Renal cortex interstitium (tissue), 15 donors: Measurements from ENCODE around the gene TPRG1L. TPM values are rescaled to one million over a fixed set of nuclear protein-coding genes. Genes with fewer than 3 reads are reported as not detected.
"Not testable (repeated sequence)": the region's sequence is repeated elsewhere in the genome, so short reads cannot be mapped to it uniquely, and the experiment has no call there.

ENCODE experiments used
- DNase-seq, 11 donors: peaks; one replicate each; pipeline ENCODE4 v3.0.0-alpha.2; 2013; ENCODE audit warnings: low read depth in 9 of 11, low spot score in 4 of 11; ENCODE audit errors: extremely low read depth in 1 of 11
- long read RNA-seq, 16 experiments: transcript quantifications; one replicate each; lab custom pipeline, GENCODE V29; 2026
- polyA plus RNA-seq, 3 donors: library from polyadenylated mRNA; unstranded; fragments of 120-200 nt; gene quantifications; one replicate each; pipeline ENCODE4 v1.2.1, GENCODE V29; 2013; ENCODE audit not compliant: insufficient read length in 3 of 3

The TPRG1L gene
- polyA plus RNA-seq: 10 to 100 TPM; 42.9 to 44.1 (median 43.2) TPM
- long read RNA-seq, donor 1, transcript TPRG1L-202 (5 exons, 2,414 nt): major isoform, 16 of 16 reads
- long read RNA-seq, donor 1, partial matches to known transcripts: 0 of 16 reads
- long read RNA-seq, donor 1, other reads (novel, unspliced or antisense): 0 of 16 reads
- long read RNA-seq, donor 2, transcript TPRG1L-202 (5 exons, 2,414 nt): major isoform, 19 of 30 reads
- long read RNA-seq, donor 2, partial matches to known transcripts: 11 of 30 reads
- long read RNA-seq, donor 2, other reads (novel, unspliced or antisense): 0 of 30 reads
- long read RNA-seq, donor 3, transcript TPRG1L-202 (5 exons, 2,414 nt): major isoform, 37 of 37 reads
- long read RNA-seq, donor 3, partial matches to known transcripts: 0 of 37 reads
- long read RNA-seq, donor 3, other reads (novel, unspliced or antisense): 0 of 37 reads
- long read RNA-seq, donor 4, transcript TPRG1L-202 (5 exons, 2,414 nt): major isoform, 22 of 22 reads
- long read RNA-seq, donor 4, partial matches to known transcripts: 0 of 22 reads
- long read RNA-seq, donor 4, other reads (novel, unspliced or antisense): 0 of 22 reads
- long read RNA-seq, donor 5: 0 reads
- long read RNA-seq, donor 6, transcript TPRG1L-202 (5 exons, 2,414 nt): major isoform, 21 of 61 reads
- long read RNA-seq, donor 6, partial matches to known transcripts: 40 of 61 reads
- long read RNA-seq, donor 6, other reads (novel, unspliced or antisense): 0 of 61 reads
- long read RNA-seq, donor 7, transcript TPRG1L-202 (5 exons, 2,414 nt): major isoform, 19 of 19 reads
- long read RNA-seq, donor 7, partial matches to known transcripts: 0 of 19 reads
- long read RNA-seq, donor 7, other reads (novel, unspliced or antisense): 0 of 19 reads
- long read RNA-seq, donor 8, transcript TPRG1L-202 (5 exons, 2,414 nt): major isoform, 37 of 37 reads
- long read RNA-seq, donor 8, partial matches to known transcripts: 0 of 37 reads
- long read RNA-seq, donor 8, other reads (novel, unspliced or antisense): 0 of 37 reads
- long read RNA-seq, donor 9, transcript TPRG1L-202 (5 exons, 2,414 nt): major isoform, 27 of 27 reads
- long read RNA-seq, donor 9, partial matches to known transcripts: 0 of 27 reads
- long read RNA-seq, donor 9, other reads (novel, unspliced or antisense): 0 of 27 reads
- long read RNA-seq, donor 10, transcript TPRG1L-202 (5 exons, 2,414 nt): major isoform, 19 of 19 reads
- long read RNA-seq, donor 10, partial matches to known transcripts: 0 of 19 reads
- long read RNA-seq, donor 10, other reads (novel, unspliced or antisense): 0 of 19 reads
- long read RNA-seq, donor 11, transcript TPRG1L-202 (5 exons, 2,414 nt): major isoform, 22 of 22 reads
- long read RNA-seq, donor 11, partial matches to known transcripts: 0 of 22 reads
- long read RNA-seq, donor 11, other reads (novel, unspliced or antisense): 0 of 22 reads
- long read RNA-seq, donor 12, transcript TPRG1L-202 (5 exons, 2,414 nt): major isoform, 7 of 7 reads
- long read RNA-seq, donor 12, partial matches to known transcripts: 0 of 7 reads
- long read RNA-seq, donor 12, other reads (novel, unspliced or antisense): 0 of 7 reads
- long read RNA-seq, donor 13, transcript TPRG1L-202 (5 exons, 2,414 nt): major isoform, 30 of 30 reads
- long read RNA-seq, donor 13, partial matches to known transcripts: 0 of 30 reads
- long read RNA-seq, donor 13, other reads (novel, unspliced or antisense): 0 of 30 reads
- long read RNA-seq, donor 14, transcript TPRG1L-202 (5 exons, 2,414 nt): major isoform, 26 of 26 reads
- long read RNA-seq, donor 14, partial matches to known transcripts: 0 of 26 reads
- long read RNA-seq, donor 14, other reads (novel, unspliced or antisense): 0 of 26 reads
- long read RNA-seq, donor 15, transcript TPRG1L-202 (5 exons, 2,414 nt): major isoform, 9 of 14 reads
- long read RNA-seq, donor 15, partial matches to known transcripts: 5 of 14 reads
- long read RNA-seq, donor 15, other reads (novel, unspliced or antisense): 0 of 14 reads
- long read RNA-seq, donor 16, transcript TPRG1L-202 (5 exons, 2,414 nt): major isoform, 49 of 50 reads
- long read RNA-seq, donor 16, partial matches to known transcripts: 0 of 50 reads
- long read RNA-seq, donor 16, other reads (novel, unspliced or antisense): 0 of 50 reads

GRCh38 chr1:3624200-3625136, at the start of gene TPRG1L:
TSS of gene TPRG1L (plus strand) at chr1:3625015. CDS start at chr1:3625073, 58 bp downstream.
- DNase-seq: peak; percentile 90 to 97 (median 95)

GRCh38 chr1:3575515-3575914, 49.3 kb upstream of the TPRG1L start:
- DNase-seq: not testable (repeated sequence)

- no peak for DNase-seq
These were observed 48.8 kb upstream of the TPRG1L start for GRCh38 chr1:3575993-3576392.

- no peak for DNase-seq
These were observed 47.5 kb upstream of the TPRG1L start for GRCh38 chr1:3577300-3577699.

GRCh38 chr1:3577711-3578432, 46.9 kb upstream of the TPRG1L start:
- DNase-seq: no peak

- DNase-seq: no peak
These were observed 46.4 kb upstream of the TPRG1L start for GRCh38 chr1:3578433-3578805.

- no peak for DNase-seq
These were observed 45.9 kb upstream of the TPRG1L start for GRCh38 chr1:3578906-3579305.

- DNase-seq: no peak
These were observed 45.2 kb upstream of the TPRG1L start for GRCh38 chr1:3579626-3580025.

GRCh38 chr1:3580231-3580630, 44.6 kb upstream of the TPRG1L start:
- DNase-seq: no peak

GRCh38 chr1:3581296-3582036, 43.3 kb upstream of the TPRG1L start:
- DNase-seq: no peak

- DNase-seq: not testable (repeated sequence)
These were observed 41.1 kb upstream of the TPRG1L start for GRCh38 chr1:3583751-3584150.

- DNase-seq: no peak
These were observed 39.9 kb upstream of the TPRG1L start for GRCh38 chr1:3584915-3585314.

- not testable (repeated sequence) for DNase-seq
These were observed 39.4 kb upstream of the TPRG1L start for GRCh38 chr1:3585353-3585868.

GRCh38 chr1:3585940-3586568, 38.8 kb upstream of the TPRG1L start:
- DNase-seq: no peak
